HCT116 (cell line): ENCODE results near the gene TMEM106C. TPM values are rescaled to one million over a fixed set of nuclear protein-coding genes. Genes with fewer than 3 reads are reported as not detected.

Experiments
- ATAC-seq: fragments of 200-7000 bp; cut with Tn5 transposase; 2 replicates; pipeline ENCODE4 v1.9.1; 2020; ENCODE audit warnings: mild to moderate bottlenecking, moderate library complexity
- BruUV-seq: library from RNA; stranded (reverse); fragments of 400-500 nt; replicated peaks from 2 replicates; lab custom pipeline; 2021; lab: Mats Ljungman, UMichigan
- CTCF ChIA-PET: fragments of 300-600 bp; sonication (Branson Sonifier 250); formaldehyde crosslinking; loops from one replicate; lab custom pipeline; 2021; ENCODE audit warnings: antibody characterized with exemption; lab: Charles Lee
- POLR2A ChIA-PET: fragments of 300-600, 350-600 bp; sonication (Branson Sonifier 250); formaldehyde crosslinking; loops from one replicate; lab custom pipeline; 2021; ENCODE audit warnings: antibody characterized with exemption; lab: Charles Lee
- RAD21 ChIA-PET, 2 experiments: fragments of 300-600 bp; sonication (Branson Sonifier 250); formaldehyde crosslinking; loops; one replicate each; lab custom pipeline; 2023; ENCODE audit warnings: low total read pairs in 2 of 2; ENCODE audit not compliant: uncharacterized antibody in 2 of 2, unreplicated experiment in 2 of 2, low non-redundant PET in 1 of 2; lab: Charles Lee
- DNase-seq: peaks from one replicate; pipeline ENCODE4 v3.0.0-alpha.2; 2010; ENCODE audit warnings: low read depth, low spot score
- H2AFZ ChIP-seq: fragments of 200-600 bp; shearing (Covaris generic), sonication (generic); 2 replicates; pipeline ENCODE4 v1.6.1; 2017; ENCODE audit warnings: low read depth, mixed run types, mixed read lengths, antibody characterized with exemption, low read length; ENCODE audit not compliant: poor library complexity, severe bottlenecking
- H3K27ac ChIP-seq: 2 replicates; pipeline ENCODE4 v1.5.1; 2012; ENCODE audit warnings: low read depth, low read length
- H3K27me3 ChIP-seq: fragments of 200-600 bp; sonication (generic); 2 replicates; pipeline ENCODE4 v1.6.1; 2016; ENCODE audit warnings: mixed run types, low read length, mixed read lengths; ENCODE audit not compliant: insufficient read depth
- H3K36me3 ChIP-seq, 2 experiments: fragments of 200-500 bp in 1 of 2; fragments of 200-600 bp in 1 of 2; sonication (Bioruptor generic) in 1 of 2; sonication (generic) in 1 of 2; 2 replicates each; pipeline versions ENCODE4 v1.5.1 to v1.6.1; 2014 to 2016; ENCODE audit warnings: low read length in 2 of 2, inconsistent platforms in 1 of 2, mixed read lengths in 1 of 2, mixed run types in 1 of 2; ENCODE audit not compliant: insufficient read depth in 2 of 2, control insufficient read depth in 1 of 2
- H3K4me1 ChIP-seq, 2 experiments: fragments of 200-600 bp in 1 of 2; sonication (generic) in 1 of 2; 2 replicates each; pipeline versions ENCODE4 v1.5.1 to v1.6.1; 2012 to 2017; ENCODE audit warnings: low read length in 2 of 2, inconsistent platforms in 1 of 2, mild to moderate bottlenecking in 1 of 2, mixed read lengths in 1 of 2, mixed run types in 1 of 2, moderate library complexity in 1 of 2; ENCODE audit not compliant: insufficient read depth in 2 of 2, control insufficient read depth in 1 of 2
- H3K4me2 ChIP-seq: fragments of 200-600 bp; sonication (generic); 2 replicates; pipeline ENCODE4 v1.6.1; 2017; ENCODE audit warnings: mixed run types, low read length, mixed read lengths
- H3K4me3 ChIP-seq, 2 experiments: fragments of 200-600 bp in 1 of 2; sonication (generic) in 1 of 2; replicated peaks in 1 of 2; 2 replicates each; pipeline ENCODE4 v1.5.1; 2011 to 2016; ENCODE audit warnings: low read length in 2 of 2, control low read depth in 1 of 2, low read depth in 1 of 2, mild to moderate bottlenecking in 1 of 2, mixed read lengths in 1 of 2, mixed run types in 1 of 2
- H3K79me2 ChIP-seq: fragments of 200-600 bp; sonication (generic); 2 replicates; pipeline ENCODE4 v1.6.1; 2017; ENCODE audit warnings: mild to moderate bottlenecking, mixed run types, low read length, moderate library complexity, mixed read lengths; ENCODE audit not compliant: insufficient read depth
- H3K9ac ChIP-seq: fragments of 200-600 bp; sonication (generic); 2 replicates; pipeline ENCODE4 v1.6.1; 2016; ENCODE audit warnings: low read length, mixed read lengths
- H3K9me2 ChIP-seq: fragments of 200-600 bp; sonication (generic), shearing (Covaris generic); 2 replicates; pipeline ENCODE4 v1.6.1; 2017; ENCODE audit warnings: mixed run types, mild to moderate bottlenecking, moderate library complexity; ENCODE audit not compliant: insufficient read depth
- H3K9me3 ChIP-seq, 2 experiments: fragments of 200-500 bp in 1 of 2; fragments of 200-600 bp in 1 of 2; sonication (Bioruptor generic) in 1 of 2; sonication (generic) in 1 of 2; 2 replicates each; pipeline ENCODE4 v1.6.1; 2014 to 2017; ENCODE audit warnings: low read length in 2 of 2, mixed read lengths in 2 of 2, inconsistent platforms in 1 of 2, low read depth in 1 of 2, mild to moderate bottlenecking in 1 of 2, mixed run types in 1 of 2, moderate library complexity in 1 of 2; ENCODE audit not compliant: control insufficient read depth in 1 of 2, insufficient read depth in 1 of 2
- H4K20me1 ChIP-seq: fragments of 200-600 bp; sonication (generic), shearing (Covaris generic); 2 replicates; pipeline ENCODE4 v1.6.1; 2017; ENCODE audit warnings: mixed run types, mild to moderate bottlenecking, moderate library complexity; ENCODE audit not compliant: insufficient read depth
- CBX3 ChIP-seq: IDR thresholded peaks from 2 replicates; pipeline ENCODE4 v1.6.1; 2012; ENCODE audit warnings: low read depth
- CEBPB ChIP-seq: IDR thresholded peaks from 2 replicates; pipeline ENCODE4 v1.6.1; 2012; ENCODE audit warnings: low read depth
- FOSL1 ChIP-seq: IDR thresholded peaks from 2 replicates; pipeline ENCODE4 v1.6.1; 2012; ENCODE audit warnings: low read depth
- JUND ChIP-seq: IDR thresholded peaks from 2 replicates; pipeline ENCODE4 v1.6.1; 2012
- MAX ChIP-seq: IDR thresholded peaks from 2 replicates; pipeline ENCODE4 v1.6.1; 2012
- POLR2A ChIP-seq: IDR thresholded peaks from 2 replicates; pipeline ENCODE4 v1.7.0; 2011; ENCODE audit warnings: borderline replicate concordance; ENCODE audit not compliant: insufficient read depth, insufficient read length; ENCODE audit errors: extremely low read depth
- POLR2AphosphoS5 ChIP-seq: IDR thresholded peaks from 2 replicates; pipeline ENCODE4 v1.6.1; 2011; ENCODE audit warnings: mild to moderate bottlenecking, low read depth, low read length, moderate library complexity
- SP1 ChIP-seq: IDR thresholded peaks from 2 replicates; pipeline ENCODE4 v1.6.1; 2012; ENCODE audit warnings: low read depth
- SRF ChIP-seq: IDR thresholded peaks from 2 replicates; pipeline ENCODE4 v1.6.1; 2012; ENCODE audit warnings: low read depth
- TCF7L2 ChIP-seq: IDR thresholded peaks from 2 replicates; pipeline ENCODE4 v1.7.0; 2011; ENCODE audit warnings: borderline replicate concordance, inconsistent platforms; ENCODE audit not compliant: insufficient read depth, insufficient read length; ENCODE audit errors: extremely low read depth
- ZFX ChIP-seq: fragments of 450-650 bp; IDR thresholded peaks from 2 replicates; pipeline ENCODE4 v1.6.1; 2017
- ZNF274 ChIP-seq: fragments of 200-500 bp; sonication (Bioruptor generic); IDR thresholded peaks from 2 replicates; pipeline ENCODE4 v1.6.1; 2014; ENCODE audit warnings: mild to moderate bottlenecking, low read depth, low read length, inconsistent platforms
- intact Hi-C: fragments of 100-400 bp; cut with micrococcal nuclease; formaldehyde crosslinking; loops from 2 replicates; pipeline ENCODE4 v1.10.0; 2022
- total RNA-seq: library from RNA; stranded (reverse); gene quantifications from one replicate; pipeline ENCODE4 v1.2.1, GENCODE V29; 2021; ENCODE audit not compliant: unreplicated experiment
- TF ChIP-seq, protein P1 (sequence below), 3 experiments: fragments of 200-600 bp in 1 of 3; sonication (generic) in 1 of 3; IDR thresholded peaks in 2 of 3; conservative IDR thresholded peaks in 1 of 3; 2 replicates each; pipeline ENCODE4 v1.5.1; 2012 to 2017; ENCODE audit warnings: low read depth in 2 of 3, low read length in 2 of 3, antibody characterized with exemption in 1 of 3, borderline replicate concordance in 1 of 3, control low read depth in 1 of 3, mild to moderate bottlenecking in 1 of 3, mixed read lengths in 1 of 3, mixed run types in 1 of 3, moderate library complexity in 1 of 3; ENCODE audit not compliant: insufficient read depth in 1 of 3
- TF ChIP-seq, protein P2 (sequence below): IDR thresholded peaks from 2 replicates; pipeline ENCODE4 v1.6.1; 2012

TMEM106C gene
- total RNA-seq, 1 experiment from 2014 or later: 94.7 TPM

- ATAC-seq (no peak), DNase-seq (no peak)
- no peak overlapping the region for H2AFZ ChIP-seq
- ChIA-PET RAD21 (no interaction called here), CTCF (no interaction called here), POLR2A (no interaction called here)
- H3K36me3 ChIP-seq: no peaks in the 10 kb centered on the region
- no peaks in the 10 kb centered on the region for H3K79me2 ChIP-seq
- H3K4me2 ChIP-seq: no peak overlapping the region
- H3K27ac ChIP-seq: no peak overlapping the region
- no peak overlapping the region for H3K4me3 ChIP-seq
- no peaks in the 10 kb centered on the region for H4K20me1 ChIP-seq
- H3K9ac ChIP-seq: no peak overlapping the region
- no peaks in the 10 kb centered on the region for H3K9me2 ChIP-seq
- no peaks in the 10 kb centered on the region for H3K9me3 ChIP-seq
- intact Hi-C loops: no loop called here
- no TSS peak for BruUV-seq
- TF ChIP-seq POLR2AphosphoS5: no peak
- TF ChIP-seq SP1: no peak
- no peak for TF ChIP-seq FOSL1
- no peak for TF ChIP-seq ZFX
- TF ChIP-seq POLR2A: no peak
- no peak for TF ChIP-seq TCF7L2
- TF ChIP-seq SRF: no peak
- TF ChIP-seq ZNF274: no peak
- no peak for TF ChIP-seq CEBPB
- TF ChIP-seq JUND: no peak
- TF ChIP-seq, protein P1, sequence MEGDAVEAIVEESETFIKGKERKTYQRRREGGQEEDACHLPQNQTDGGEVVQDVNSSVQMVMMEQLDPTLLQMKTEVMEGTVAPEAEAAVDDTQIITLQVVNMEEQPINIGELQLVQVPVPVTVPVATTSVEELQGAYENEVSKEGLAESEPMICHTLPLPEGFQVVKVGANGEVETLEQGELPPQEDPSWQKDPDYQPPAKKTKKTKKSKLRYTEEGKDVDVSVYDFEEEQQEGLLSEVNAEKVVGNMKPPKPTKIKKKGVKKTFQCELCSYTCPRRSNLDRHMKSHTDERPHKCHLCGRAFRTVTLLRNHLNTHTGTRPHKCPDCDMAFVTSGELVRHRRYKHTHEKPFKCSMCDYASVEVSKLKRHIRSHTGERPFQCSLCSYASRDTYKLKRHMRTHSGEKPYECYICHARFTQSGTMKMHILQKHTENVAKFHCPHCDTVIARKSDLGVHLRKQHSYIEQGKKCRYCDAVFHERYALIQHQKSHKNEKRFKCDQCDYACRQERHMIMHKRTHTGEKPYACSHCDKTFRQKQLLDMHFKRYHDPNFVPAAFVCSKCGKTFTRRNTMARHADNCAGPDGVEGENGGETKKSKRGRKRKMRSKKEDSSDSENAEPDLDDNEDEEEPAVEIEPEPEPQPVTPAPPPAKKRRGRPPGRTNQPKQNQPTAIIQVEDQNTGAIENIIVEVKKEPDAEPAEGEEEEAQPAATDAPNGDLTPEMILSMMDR (IDR thresholded peaks at IDR 0.05 in 2 of 3, conservative IDR thresholded peaks at IDR 0.05 in 1 of 3; ENCODE audit: borderline replicate concordance in 1 of 3, insufficient read depth in 1 of 3, low read depth in 2 of 3, low read length in 2 of 3): no peak
- no peak for TF ChIP-seq MAX
- no peak for TF ChIP-seq CBX3
- TF ChIP-seq, protein P2, sequence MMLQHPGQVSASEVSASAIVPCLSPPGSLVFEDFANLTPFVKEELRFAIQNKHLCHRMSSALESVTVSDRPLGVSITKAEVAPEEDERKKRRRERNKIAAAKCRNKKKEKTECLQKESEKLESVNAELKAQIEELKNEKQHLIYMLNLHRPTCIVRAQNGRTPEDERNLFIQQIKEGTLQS: no peak
- TF ChIP-seq, all 23 proteins: peak for 0
- peaks cover 7% of the 10 kb centered on the region; the same call in 1 of the 2 replicates for H3K27me3 ChIP-seq
- H3K4me1 ChIP-seq: peaks cover 7 to 18% of the 10 kb centered on the region in 2 experiments
Measured at GRCh38 chr12:48005750-48006021, 42.3 kb downstream of the TMEM106C start.
